A673 (cell line): ENCODE data around the gene RNF5. TPM values are rescaled to one million over a fixed set of nuclear protein-coding genes. Genes with fewer than 3 reads are reported as not detected.

Experiments used
- BruUV-seq: library from RNA; stranded (reverse); fragments of 400-500 nt; replicated peaks from 2 replicates; lab custom pipeline; 2021; lab: Mats Ljungman, UMichigan
- CTCF ChIA-PET: fragments of 300-600 bp; sonication (Branson Sonifier 250); formaldehyde crosslinking; loops from one replicate; lab custom pipeline; 2022; ENCODE audit warnings: antibody characterized with exemption; lab: Charles Lee
- POLR2A ChIA-PET: fragments of 300-600 bp; sonication (Branson Sonifier 250); formaldehyde crosslinking; loops from one replicate; lab custom pipeline; 2022; ENCODE audit warnings: antibody characterized with exemption; ENCODE audit not compliant: low non-redundant PET; lab: Charles Lee
- DNase-seq: peaks from one replicate; pipeline ENCODE4 v3.0.0-alpha.2; 2015; ENCODE audit warnings: low spot score
- H3K27ac ChIP-seq: fragments of 200-600 bp; sonication (generic); 2 replicates; pipeline ENCODE4 v1.5.1; 2016; ENCODE audit warnings: mixed run types, low read depth, mild to moderate bottlenecking, mixed read lengths, antibody characterized with exemption, low read length; ENCODE audit not compliant: poor library complexity, severe bottlenecking
- H3K27me3 ChIP-seq: fragments of 200-600 bp; sonication (generic); replicated peaks from 2 replicates; pipeline ENCODE4 v1.6.1; 2017; ENCODE audit warnings: mixed run types, low read depth, mild to moderate bottlenecking, mixed read lengths, antibody characterized with exemption, low read length; ENCODE audit not compliant: insufficient read depth, poor library complexity
- H3K36me3 ChIP-seq: fragments of 200-600 bp; sonication (generic); 2 replicates; pipeline ENCODE4 v1.6.1; 2016; ENCODE audit warnings: mixed run types, mild to moderate bottlenecking, mixed read lengths, antibody characterized with exemption, low read length; ENCODE audit not compliant: insufficient read depth, poor library complexity, severe bottlenecking
- H3K4me1 ChIP-seq: fragments of 200-600 bp; sonication (generic); 2 replicates; pipeline ENCODE4 v1.6.1; 2017; ENCODE audit warnings: mixed run types, mild to moderate bottlenecking, mixed read lengths, antibody characterized with exemption, low read length; ENCODE audit not compliant: insufficient read depth, poor library complexity, severe bottlenecking
- H3K4me3 ChIP-seq: fragments of 200-600 bp; sonication (generic); 2 replicates; pipeline ENCODE4 v1.5.1; 2016; ENCODE audit warnings: low read depth, mixed run types, mild to moderate bottlenecking, mixed read lengths, low read length; ENCODE audit not compliant: poor library complexity, severe bottlenecking
- H3K9me3 ChIP-seq: fragments of 200-600 bp; sonication (generic); 2 replicates; pipeline ENCODE4 v1.6.1; 2016; ENCODE audit warnings: mixed run types, low read depth, mild to moderate bottlenecking, mixed read lengths, antibody characterized with exemption, low read length; ENCODE audit not compliant: poor library complexity, severe bottlenecking
- CTCF ChIP-seq: fragments of 300-800, 200-600 bp; sonication (generic); conservative IDR thresholded peaks from 2 replicates; pipeline ENCODE4 v1.5.1; 2017; ENCODE audit warnings: low read depth, mild to moderate bottlenecking, antibody characterized with exemption, low read length, moderate library complexity, mixed read lengths
- EZH2 ChIP-seq: fragments of 200-600 bp; sonication (generic); IDR thresholded peaks from 2 replicates; pipeline ENCODE4 v1.6.1; 2017; ENCODE audit warnings: borderline replicate concordance, low read depth, mild to moderate bottlenecking, mixed read lengths, antibody characterized with exemption, low read length; ENCODE audit not compliant: poor library complexity, severe bottlenecking
- intact Hi-C: fragments of 100-400 bp; cut with micrococcal nuclease; formaldehyde crosslinking; loops from one replicate; pipeline ENCODE4 v1.10.0; 2022; ENCODE audit not compliant: unreplicated experiment
- total RNA-seq: library from RNA; stranded (reverse); gene quantifications from 2 replicates; pipeline ENCODE4 v1.2.3, GENCODE V29; 2021

The RNF5 gene
- total RNA-seq, 1 experiment from 2014 or later: 62.9 TPM

DNA sequence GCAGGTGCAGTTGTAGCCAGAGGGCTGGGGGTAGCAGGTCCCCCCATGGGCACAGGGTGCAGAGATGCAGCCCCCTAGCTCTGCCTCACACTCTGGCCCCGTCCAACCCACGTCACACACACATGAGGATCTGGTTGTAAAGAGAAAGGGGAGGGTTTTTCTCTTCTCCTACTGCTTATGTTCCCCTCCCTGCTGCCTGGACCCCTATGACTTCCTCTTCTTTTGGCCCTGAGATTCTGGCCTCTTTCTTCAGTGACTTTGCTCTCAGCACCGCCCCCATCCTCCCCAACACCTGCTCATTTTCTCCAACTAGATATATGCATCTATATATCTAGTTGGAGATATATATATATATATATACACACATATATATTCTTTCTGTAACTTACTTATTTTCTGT is 35.9 kb downstream of the RNF5 start:
- DNase-seq: no peak
- ChIA-PET POLR2A (no interaction called here), CTCF (no interaction called here)
- intact Hi-C loops: no loop called here
- Histone ChIP-seq H3K27me3 (no peaks in the 10 kb centered on the region), H3K4me1 (no peaks in the 10 kb centered on the region), H3K36me3 (no peaks in the 10 kb centered on the region), H3K9me3 (no peaks in the 10 kb centered on the region), H3K27ac (no peak overlapping the region), H3K4me3 (no peak overlapping the region)
- BruUV-seq: no TSS peak
- TF ChIP-seq EZH2: no peak
- no peak for TF ChIP-seq CTCF

- Histone ChIP-seq H3K27ac (no peak overlapping the region), H3K4me3 (no peak overlapping the region), H3K27me3 (no peaks in the 10 kb centered on the region), H3K36me3 (no peaks in the 10 kb centered on the region), H3K4me1 (no peaks in the 10 kb centered on the region), H3K9me3 (no peaks in the 10 kb centered on the region)
- CTCF ChIA-PET: interaction anchor here (0.7 kb wide), 1 partner anchor 17 kb away, joined by 12 read pairs; no protein-coding TSS in a partner anchor
- intact Hi-C loops: no loop called here
- DNase-seq: no peak
- TF ChIP-seq CTCF: no peak
- TF ChIP-seq EZH2: no peak
- POLR2A ChIA-PET: interaction anchor here (0.5 kb wide), 1 partner anchor 27 kb away, joined by 3 read pairs; no protein-coding TSS in a partner anchor
- BruUV-seq: no TSS peak
Measured at GRCh38 chr6:32215617-32216016, 37.4 kb downstream of the RNF5 start.

DNA sequence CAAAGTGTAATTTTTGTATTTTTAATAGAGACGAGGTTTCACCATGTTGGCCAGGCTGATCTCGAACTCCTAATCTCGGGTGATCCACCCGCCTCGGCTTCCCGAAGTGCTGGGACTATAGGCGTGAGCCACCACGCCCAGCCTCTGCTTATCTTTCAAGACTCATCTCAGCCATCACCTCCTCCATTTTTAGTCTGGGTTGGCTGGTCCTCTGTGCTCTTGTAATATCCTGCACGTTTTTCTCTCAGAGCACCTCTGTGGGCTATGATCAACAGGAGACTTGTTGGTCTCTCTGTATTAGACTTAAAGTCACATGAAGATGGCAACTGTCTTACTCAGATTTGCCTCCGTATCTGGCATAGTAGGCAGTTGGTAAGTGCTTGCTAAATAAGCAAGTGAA is 38.1 kb downstream of the RNF5 start:
- H3K27me3 ChIP-seq: no peaks in the 10 kb centered on the region
- intact Hi-C loops: no loop called here
- no peak overlapping the region for H3K4me3 ChIP-seq
- no peaks in the 10 kb centered on the region for H3K9me3 ChIP-seq
- no peak for DNase-seq
- no peak for TF ChIP-seq EZH2
- no peaks in the 10 kb centered on the region for H3K36me3 ChIP-seq
- ChIA-PET POLR2A (no interaction called here), CTCF (interaction anchor here (0.7 kb wide), 1 partner anchor 16 kb away, joined by 12 read pairs; no protein-coding TSS in a partner anchor)
- H3K27ac ChIP-seq: no peak overlapping the region
- BruUV-seq: no TSS peak
- H3K4me1 ChIP-seq: no peaks in the 10 kb centered on the region

DNA sequence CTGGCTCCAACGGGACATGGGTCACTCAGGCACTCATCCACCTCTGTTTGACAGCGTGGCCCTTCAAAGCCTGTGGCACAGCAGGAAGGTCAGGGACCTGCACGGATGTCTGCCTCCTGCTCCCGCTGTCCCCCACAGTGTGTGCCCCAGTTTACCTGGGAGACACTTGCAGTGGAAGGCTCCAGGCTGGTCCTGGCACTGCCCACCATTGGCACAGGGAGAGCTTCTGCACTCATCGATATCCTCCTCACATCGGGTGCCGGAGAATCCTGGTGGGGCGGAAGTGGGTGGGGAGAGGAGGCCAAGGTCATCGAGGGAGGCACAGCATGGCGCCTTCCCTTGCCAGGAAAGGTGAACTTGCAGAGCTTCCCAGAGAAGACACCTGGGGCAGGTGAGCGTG is 38.8 kb downstream of the RNF5 start:
- no peaks in the 10 kb centered on the region for H3K9me3 ChIP-seq
- intact Hi-C loops: no loop called here
- no peaks in the 10 kb centered on the region for H3K4me1 ChIP-seq
- no peak overlapping the region for H3K27ac ChIP-seq
- BruUV-seq: no TSS peak
- no peak for DNase-seq
- ChIA-PET CTCF (no interaction called here), POLR2A (no interaction called here)
- no peaks in the 10 kb centered on the region for H3K36me3 ChIP-seq
- TF ChIP-seq EZH2 (no peak), CTCF (no peak)
- no peaks in the 10 kb centered on the region for H3K27me3 ChIP-seq
- no peak overlapping the region for H3K4me3 ChIP-seq
